GM20000 (cell line): Measurements from ENCODE around the gene L3MBTL3.

Experiments
- DNase-seq: peaks from one replicate; pipeline ENCODE4 v3.0.0; 2012; ENCODE audit warnings: low spot score
- CTCF ChIP-seq: IDR thresholded peaks from 2 replicates; pipeline ENCODE4 v1.5.1; 2012; ENCODE audit warnings: mild to moderate bottlenecking, control low read depth; ENCODE audit errors: extremely low read depth, missing control alignments

L3MBTL3 gene

GRCh38 chr6:129992881-129993280 lies 25.5 kb upstream of the L3MBTL3 start:
- no peak for DNase-seq
- no peak for TF ChIP-seq CTCF

- TF ChIP-seq CTCF = no peak
- DNase-seq = no peak
These were observed 24.0 kb upstream of the L3MBTL3 start for GRCh38 chr6:129994410-129994809.

GRCh38 chr6:129996387-129996786 lies 22.0 kb upstream of the L3MBTL3 start:
- no peak for TF ChIP-seq CTCF
- DNase-seq = no peak

GRCh38 chr6:130000526-130001421 lies 17.6 kb upstream of the L3MBTL3 start:
- DNase-seq = no peak
- TF ChIP-seq CTCF = no peak

- no peak for TF ChIP-seq CTCF
- DNase-seq = no peak
These were observed 10.0 kb upstream of the L3MBTL3 start for GRCh38 chr6:130008236-130008873.

- no peak for DNase-seq
- no peak for TF ChIP-seq CTCF
These were observed 9.2 kb upstream of the L3MBTL3 start for GRCh38 chr6:130009146-130009545.

GRCh38 chr6:130010387-130010786 lies 8.0 kb upstream of the L3MBTL3 start:
- no peak for DNase-seq
- TF ChIP-seq CTCF = no peak
